Activated T-cell treated with anti-CD3 and anti-CD28 coated beads, Interleukin-2, amount 50 U/mL, for 48 hours (primary cell): ENCODE results near the gene UQCR10.
A peak's percentile ranks its signal among the peaks of the same experiment; 100 is the strongest.
"Not testable (repeated sequence)": the region's sequence is repeated elsewhere in the genome, so short reads cannot be mapped to it uniquely, and the experiment has no call there.

ENCODE experiments used
- DNase-seq, 2 experiments: peaks; one replicate each; pipeline ENCODE4 v3.0.0-alpha.2; 2020

Gene UQCR10

DNA sequence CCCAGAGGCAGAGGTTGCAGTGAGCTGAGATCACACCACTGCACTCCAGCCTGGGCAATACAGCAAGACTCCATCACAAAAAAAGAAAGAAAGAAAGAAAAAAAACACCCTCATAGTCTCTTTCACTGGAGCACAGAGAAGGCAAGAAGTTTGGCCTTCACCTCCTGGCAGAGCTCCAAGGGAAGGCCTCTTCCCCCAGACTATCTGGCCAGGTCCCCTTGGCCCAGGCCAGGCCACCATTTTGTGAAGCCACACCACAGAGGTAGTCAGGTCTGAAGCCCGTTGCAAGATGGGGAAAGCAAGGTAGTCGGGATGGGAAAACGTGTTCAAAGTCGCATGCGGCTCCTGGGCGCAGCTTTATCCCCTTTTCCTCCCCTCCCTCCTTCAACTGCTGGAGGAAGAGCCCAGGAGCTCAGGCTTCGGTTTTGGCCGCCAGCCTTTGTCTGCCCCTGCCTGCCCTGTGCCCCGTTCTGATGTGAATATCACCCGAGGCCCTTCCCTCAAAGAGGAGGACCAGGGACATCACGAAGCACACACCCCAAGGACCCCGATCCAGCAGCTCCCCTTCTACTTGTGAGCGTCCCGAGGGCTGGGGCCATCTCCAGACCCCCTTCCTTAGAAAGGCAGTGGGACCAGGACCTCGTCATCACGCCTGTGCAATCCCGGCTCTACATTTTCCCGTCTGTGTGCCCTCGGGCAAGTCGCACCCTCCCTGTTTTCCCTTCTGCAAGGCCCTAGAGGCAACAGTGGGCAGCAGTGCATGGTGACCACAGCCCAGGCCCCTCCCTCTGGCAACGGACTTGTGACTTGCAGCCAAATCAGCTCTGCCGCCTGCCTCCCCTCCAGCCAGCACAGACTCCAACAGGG, 29.7 kb upstream of the UQCR10 start:
- DNase-seq = no peak

DNA sequence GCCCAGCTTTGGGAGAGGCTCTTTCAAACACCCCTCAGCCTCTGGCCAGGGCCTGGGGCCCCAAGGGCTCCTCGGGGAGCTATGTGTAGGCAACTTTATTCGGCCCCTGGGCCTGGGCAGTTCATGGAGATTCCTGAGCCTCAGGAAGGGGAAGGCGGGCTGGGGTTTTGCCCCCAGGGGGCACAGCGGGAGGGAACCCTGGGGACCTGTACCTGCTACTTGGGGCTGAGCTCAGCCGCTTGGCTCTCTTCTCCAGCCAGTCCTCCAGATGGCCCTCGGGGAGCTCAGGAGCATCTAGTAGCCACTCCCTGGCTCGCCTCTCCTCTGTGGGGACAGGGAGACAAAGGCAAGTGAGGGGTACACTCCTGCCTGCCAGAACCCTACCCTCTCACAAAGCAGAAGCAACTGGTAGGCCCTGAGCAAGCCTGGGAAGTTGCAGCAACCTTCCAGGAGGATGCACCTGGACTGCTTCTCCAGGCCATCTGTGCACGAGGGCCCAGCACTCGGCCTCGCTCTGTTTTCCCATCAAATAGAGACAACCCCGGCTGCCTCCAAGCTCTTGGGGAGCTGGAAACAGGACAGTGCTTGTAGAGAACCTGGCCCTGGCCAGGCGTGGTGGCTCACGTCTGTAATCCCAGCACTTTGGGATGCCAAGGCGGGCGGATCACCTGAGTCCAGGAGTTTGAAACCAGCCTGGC, 28.9 kb upstream of the UQCR10 start:
- DNase-seq = no peak

DNA sequence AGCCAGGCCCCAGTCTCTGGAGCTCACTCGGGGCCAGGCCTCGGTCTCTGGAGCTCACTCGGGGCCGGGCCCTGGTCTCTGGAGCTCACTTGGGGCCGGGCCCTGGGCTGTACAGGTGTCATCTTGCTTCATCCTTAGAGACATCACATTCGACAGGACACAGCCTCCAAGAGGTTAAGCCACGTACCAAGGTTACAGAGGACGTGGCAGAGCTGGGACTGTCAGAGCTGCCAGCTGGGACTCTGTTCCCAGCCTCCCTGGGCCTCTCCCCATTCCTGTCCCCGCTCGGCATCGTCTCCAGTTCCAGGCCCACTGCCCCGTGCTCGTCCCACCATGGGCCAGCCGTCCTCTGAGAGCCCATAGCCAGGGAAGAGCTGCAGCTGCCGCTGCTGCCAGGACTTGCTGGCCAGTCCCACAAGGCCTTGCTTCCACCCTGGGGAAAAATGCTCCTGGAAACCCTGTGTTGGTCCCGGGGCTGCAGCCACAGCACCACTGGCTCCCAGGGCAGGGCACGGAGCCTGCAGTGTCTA, 27.8 kb upstream of the UQCR10 start:
- no peak for DNase-seq

DNA sequence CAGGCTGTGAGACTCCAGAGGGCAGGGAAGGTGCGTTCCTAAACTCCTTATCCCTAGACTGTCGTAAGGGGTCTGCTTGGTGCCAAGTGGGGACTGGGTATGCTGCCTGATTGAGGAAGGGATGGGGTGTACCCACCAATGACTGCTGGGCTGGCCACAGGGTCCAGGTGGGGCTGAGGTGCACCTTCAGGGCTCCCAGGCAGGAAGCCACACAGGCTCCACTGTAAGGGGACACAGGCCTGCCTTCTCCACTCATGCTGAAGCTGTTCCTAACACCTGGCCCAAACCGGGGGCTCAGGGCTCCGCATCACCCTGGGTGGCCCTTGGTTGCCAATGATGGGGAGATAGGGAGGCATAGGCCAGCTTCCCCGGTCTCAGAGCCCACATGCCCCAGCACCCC, 27.0 kb upstream of the UQCR10 start:
- DNase-seq = no peak

DNA sequence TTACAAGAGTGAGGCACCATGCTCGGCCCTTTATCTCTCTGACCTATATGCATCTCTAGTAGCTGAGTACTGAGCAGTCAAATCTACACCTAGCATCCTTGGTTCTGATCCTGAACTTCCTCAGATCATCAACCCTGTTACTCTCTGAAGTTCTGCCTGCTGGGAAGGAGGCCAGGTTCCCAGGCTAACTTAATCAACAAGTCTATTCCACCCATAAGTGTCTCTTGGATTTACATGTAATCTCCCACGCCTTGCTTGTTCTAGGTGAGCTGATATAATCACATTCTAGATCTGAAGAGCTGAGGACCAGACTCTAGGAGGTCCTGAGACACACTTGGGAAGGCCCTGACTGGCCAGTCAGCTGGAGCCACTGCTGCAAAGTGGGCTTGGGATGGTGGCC, 25.2 kb upstream of the UQCR10 start:
- no peak for DNase-seq

DNA sequence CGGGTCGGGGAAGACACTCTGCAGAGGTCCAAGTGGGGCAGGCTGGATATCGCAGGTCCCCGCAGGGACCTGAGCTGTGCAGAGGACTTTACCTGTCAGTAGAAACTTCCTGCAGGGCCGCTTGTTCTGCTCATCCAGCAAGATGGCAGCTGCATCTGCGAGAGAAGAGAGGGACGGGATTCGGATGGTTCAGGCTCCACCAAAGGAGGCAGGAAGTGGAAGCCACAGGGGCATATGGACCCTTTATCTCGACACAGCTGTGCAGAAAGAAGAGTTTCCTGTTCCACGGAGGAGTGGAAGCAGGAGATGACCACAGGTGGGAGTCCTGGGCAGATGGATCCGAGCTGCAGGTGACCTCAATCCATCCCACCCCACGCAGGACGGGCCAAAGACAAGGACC, 24.8 kb upstream of the UQCR10 start:
- DNase-seq = no peak

DNA sequence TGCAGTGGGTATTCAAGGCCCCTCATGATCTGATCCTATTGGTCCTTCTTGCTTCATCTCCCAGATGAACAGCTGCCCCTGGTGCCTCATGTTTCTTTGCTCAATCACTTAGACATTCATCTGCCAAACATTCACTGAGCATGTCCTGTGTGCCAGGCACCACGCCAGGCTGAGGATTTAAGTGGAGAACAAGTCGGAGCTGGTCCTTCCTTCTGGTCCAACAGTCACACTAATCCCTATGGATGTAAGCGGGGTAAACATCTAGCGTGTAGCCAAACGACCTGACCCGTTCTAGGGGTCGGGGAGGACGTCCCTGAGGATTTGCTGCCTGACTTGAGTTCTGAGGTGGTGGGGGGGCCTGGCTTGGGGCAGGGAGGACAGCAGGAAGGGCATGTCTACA, 22.3 kb upstream of the UQCR10 start:
- DNase-seq = no peak

DNA sequence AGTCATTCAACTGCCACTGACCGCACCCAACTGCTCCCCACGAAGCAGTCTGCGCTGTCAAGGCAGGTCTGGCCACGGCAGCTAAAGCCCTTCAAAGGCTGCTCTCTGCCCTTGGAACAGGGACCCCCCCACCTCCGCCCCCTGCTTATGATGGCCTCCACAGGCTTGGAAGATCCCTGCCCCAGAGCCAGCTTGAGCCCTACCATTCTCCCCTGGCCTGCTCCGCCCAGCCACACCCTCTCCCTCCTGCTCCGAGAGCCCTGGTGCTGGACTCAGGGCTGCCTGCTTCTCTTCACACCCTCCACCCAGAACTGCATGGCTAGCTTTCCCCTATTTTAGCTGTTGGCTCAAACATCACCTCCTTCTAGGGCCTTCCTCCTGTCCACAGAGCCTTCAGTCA, 19.3 kb upstream of the UQCR10 start:
- DNase-seq = no peak

DNA sequence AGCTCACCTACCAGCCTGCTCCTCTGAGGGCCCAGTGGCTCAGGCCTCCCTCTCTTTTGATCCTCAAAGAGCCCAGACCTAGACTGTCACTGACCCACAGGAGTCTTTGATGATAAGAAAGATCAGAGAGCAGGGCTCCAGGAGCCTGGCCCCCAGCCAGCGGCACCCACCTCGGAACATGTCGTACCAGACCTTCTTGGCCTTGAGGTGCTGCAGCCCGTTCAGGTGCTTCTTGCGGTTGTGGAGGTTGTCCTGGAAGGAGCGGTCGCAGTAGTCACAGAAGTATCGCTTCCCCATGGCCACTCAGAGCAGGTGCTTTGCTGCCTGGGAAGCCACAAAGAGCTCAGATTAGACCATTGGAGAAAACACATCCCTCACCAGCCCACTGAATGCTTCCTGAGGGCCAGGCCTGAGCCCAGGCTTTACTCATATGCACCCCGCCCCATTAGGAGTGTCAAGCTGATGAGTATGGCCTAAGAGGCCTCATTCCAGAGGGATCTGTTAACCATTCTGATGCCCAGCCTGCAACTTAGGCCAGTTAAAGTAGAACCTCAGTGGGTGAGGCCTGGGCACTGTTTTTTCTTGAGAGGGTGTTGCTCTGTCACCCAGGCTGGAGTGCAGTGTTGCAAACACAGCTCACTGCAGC, 18.8 kb upstream of the UQCR10 start:
- DNase-seq = no peak

DNA sequence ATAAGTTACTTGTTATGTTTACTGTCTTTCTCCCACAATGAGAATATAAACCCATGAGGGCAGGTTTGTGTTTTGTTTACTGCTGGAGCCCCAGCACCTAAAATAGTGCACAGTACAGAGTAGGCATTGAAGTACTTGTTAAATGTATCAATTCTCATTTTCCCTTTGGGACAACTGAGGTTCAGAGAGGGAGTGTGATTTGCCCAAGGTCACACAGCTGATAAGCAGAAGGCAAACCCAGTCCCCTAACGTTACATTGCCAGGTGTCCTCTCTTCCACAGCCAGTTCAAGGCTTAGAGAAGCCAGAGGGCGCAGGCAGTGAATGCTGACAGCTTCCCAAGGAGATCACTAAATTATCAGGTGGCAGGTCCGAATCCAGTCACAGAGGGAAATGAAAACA, 17.1 kb upstream of the UQCR10 start:
- DNase-seq = no peak

DNA sequence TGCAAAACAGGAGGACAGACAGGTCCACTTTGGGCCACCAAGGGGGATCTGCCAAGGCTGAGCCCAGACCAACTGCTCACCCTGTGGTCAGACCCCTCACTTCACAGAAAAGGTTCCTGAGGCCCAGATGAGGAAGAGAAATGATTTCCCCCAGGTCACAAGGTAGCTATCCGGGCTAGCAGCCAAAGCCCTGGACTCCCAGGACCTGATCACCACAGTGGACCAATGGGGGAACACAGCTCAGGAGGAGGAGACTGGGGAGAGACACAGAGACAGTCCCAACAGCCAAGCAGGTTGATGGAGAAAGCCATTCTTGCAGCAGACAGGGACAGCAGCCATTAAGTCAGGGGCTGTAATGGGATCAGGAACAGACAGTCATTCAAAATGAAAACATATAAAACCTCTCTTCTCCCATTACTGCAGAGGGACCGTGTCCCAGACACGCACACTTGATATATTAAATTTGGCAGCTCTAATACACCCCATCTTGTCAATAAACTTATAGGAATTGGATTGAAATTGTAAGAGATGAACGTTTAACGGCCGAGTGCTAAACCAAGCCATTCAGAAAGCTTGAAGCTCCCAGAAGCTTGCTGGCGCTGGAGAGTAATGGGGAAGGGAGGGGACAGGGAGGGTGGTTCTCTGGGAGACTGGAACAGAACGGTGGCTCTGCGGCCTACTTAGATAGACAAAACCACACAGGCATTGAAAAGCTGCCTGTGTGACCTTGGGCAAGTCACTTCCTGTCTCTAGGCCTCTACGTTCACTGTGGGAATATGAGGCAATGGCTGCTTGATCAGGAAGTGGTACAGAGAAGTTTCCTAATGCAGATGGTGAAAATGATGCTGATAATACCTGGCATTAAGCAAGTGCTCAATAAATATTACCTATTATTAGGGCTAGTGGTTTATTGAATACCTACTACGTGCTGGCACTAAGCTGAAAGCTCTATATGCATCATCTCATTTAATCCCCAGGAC, 16.3 kb upstream of the UQCR10 start:
- DNase-seq = peak; percentile 25 to 29

DNA sequence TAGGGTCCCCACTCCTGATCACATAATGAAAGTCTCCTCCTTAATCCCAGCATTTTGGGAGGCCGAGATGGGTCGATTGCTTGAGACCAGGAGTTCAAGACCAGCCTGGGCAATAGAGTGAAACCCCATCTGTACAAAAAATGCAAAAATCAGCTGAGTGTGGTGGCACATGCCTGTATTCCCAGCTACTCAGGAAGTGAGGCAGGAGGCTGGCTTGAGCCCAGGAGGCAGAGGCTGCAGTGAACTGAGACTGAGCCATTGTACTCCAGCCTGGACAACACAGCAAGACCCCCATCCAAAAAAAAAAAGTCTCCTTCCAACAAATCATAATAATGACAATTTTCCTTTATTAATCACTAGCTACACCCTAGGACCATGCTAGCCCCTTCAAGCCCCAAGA, 15.5 kb upstream of the UQCR10 start:
- DNase-seq = no peak

DNA sequence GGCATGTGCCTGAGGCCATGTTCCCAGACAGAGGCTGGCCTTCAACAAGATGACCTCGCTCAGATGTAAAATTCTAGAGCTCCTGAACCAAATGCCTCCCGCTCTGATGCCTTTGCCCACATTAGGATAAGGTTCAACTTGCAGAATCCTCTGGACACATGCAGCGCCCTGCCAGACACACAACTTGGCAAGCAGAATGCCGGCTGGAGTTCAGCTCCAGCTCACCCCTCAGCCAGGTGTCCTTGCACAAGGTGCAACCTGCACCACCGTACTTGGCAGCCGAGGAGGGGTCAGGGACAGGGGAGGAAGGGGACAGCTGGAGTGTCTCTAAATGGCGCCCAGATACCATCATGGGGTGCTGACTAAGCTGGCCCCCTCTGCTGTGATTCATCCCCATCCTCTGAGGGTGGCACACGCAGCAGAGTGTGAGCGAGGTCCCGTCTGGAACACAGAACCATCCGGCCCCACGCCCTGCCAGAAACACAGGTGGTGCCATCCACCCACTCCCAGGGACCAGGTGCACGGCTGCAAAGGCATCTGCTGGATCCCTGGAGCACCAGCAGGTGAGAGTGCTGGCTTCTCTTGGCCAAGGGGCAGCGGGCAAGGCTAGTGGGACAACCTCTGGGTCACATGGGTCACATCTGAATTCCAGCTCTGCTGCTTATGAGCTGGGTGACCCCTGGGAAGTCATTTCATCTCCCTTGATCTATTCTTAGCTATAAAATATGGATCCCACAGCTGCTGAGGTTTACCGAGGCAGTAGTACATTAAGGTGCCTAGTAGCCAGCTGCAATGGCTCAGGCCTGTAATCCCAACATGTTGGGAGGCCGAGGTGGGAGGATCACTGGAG, 13.1 kb upstream of the UQCR10 start:
- no peak for DNase-seq

DNA sequence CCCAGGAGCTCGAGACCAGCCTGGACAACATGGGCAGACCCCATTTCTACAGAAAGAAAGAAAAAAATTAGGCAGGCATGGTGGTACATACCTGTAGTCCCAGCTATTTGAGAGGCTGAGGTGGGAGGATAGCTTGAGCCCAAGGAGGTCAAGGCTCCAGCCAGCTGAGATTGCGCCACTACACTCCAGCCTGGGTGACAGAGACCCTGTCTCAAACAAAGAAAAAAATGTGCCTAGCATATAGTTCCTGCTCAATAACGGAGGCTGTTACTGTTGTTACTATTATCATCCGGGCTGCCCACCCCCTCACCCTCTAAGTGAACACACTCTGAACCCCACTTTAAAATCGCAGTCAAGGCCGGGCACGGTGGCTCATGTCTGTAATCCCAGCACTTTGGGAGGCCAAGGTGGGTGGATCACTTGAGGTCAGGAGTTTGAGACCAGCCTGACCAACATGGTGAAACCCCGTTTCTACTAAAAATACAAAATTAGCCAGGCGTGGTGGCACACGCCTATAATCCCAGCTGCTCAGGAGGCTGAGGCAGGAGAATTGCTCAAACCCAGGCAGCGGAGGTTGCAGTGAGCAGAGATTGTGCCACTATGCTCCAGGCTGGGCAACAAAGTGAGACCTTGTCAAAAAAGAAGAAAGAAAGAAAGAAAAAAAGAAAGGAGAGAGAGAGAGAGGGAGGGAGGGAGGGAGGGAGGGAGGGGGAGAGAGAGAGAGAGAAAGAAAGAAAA, 12.3 kb upstream of the UQCR10 start:
- DNase-seq = not testable (repeated sequence)

DNA sequence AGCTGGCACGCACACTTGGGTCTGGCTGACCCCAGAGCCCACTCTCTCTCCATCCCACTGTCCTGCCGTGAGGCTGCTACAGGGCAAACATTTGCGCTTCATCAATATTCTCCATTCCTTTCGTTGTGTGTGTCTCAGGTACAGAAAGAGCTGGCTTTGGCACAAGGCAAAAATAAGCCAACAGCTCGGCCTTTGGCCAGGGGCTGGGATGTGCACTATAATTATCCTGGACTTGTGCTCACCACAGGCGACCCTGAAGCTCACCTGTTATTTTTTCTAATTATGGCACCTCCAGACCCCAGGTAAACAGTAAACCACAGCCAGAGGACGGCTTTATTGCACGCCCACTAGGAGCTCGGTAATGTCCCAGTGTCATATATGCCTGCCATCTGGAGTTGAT, 11.3 kb upstream of the UQCR10 start:
- DNase-seq = no peak

DNA sequence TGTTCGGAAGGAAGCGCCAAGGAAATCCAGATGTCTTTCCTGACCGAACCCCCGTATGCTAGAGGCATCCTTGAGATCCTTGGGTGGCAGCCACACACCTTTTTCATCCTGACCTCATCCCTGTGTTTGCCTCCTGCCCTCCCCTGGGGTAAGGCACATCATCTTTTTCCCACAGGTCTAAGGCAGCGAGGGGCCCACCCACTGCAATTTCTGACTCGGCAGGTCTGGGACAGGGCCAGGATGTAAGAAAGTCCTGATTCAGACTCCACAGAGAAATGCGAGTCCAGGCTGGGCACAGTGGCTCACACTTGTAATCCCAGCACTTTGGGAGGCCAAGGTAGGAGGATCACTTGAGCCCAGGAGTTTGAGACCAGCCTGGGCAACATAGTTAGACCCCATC, 10.8 kb upstream of the UQCR10 start:
- no peak for DNase-seq

DNA sequence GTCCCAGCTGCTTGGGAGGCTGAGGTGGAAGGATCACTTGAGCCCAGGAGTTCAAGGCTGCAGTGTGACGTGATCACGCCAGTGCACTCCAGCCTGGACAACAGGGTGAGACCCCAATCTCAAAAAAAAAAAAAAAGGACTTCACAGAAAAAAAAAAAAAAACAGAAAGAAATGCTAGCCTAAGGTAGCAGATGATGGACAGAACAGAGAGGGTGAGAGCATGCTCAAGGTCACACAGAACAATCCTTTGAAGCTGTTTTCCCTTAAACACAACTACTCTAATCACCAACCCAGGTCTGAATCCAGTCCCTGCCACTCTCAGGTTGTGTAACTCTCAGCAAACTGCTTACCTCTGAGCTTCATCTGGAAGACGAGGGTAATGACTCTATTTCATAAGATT, 10.1 kb upstream of the UQCR10 start:
- no peak for DNase-seq

DNA sequence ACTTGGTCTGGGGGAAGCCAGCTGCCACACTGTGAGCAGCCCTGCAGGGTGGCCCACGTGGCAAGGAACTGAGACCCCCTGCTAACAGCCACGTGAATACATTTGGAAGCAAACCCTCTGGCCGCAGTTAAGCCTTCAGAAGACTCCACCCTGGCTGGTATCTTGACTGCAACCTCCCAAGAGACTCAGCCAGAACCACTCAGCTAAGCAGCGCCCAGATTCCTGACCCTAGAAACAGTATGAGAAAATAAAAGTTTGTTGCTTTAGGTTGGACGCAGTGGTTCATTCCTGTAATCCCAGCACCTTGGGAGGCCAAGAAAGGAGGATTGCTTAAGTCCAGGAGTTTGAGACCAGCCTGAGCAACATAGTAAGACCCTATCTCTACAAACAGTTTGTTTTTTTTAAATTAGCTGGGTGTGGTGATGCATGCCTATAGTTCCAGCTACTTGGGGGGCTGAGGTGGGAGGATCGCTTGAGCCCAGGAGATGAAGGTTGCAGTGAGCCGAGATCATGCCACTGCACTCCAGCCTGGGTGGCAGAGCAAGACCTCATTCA, 9.0 kb upstream of the UQCR10 start:
- no peak for DNase-seq

DNA sequence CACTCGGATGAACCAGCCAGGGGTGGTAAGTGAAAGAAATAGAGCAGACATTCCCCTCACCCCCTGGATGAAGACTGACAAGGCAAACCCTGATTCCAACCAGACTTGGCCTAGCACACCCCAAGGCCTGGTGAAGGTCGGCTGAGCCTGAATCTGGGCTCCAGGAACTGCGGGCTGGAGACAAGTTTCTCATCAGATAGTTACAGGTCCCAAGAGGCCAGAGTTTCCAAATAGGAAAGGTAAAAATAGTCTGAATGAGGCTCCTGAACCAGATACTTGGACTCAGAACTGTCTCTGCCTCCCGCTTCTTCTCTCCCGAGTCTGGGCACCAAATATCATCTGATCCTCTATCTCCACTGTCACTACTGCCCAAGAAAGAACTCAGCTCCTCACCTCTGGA, 8.2 kb upstream of the UQCR10 start:
- DNase-seq = no peak

DNA sequence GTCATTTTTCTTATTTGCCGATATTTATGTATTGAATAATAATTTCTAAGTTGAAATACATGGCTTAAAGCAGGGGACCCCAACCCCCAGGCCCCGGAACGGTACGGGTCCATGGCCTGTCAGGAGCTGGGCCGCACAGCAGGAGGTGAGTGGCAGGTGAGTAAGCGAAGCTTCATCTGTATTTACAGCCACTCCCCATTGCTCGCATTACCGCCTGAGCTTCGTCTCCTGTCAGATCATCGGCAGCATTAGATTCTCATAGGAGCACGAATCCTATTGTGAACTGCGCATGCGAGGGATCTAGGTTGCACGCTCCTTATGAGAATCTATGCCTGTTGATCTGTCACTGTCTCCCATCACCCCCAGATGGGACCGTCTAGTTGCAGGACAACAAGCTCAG, 4.9 kb upstream of the UQCR10 start:
- DNase-seq = no peak
